H1 (cell line): ENCODE measurements around the gene SFMBT2. TPM values are rescaled to one million over a fixed set of nuclear protein-coding genes. Genes with fewer than 3 reads are reported as not detected.

Experiments
- CTCF ChIA-PET: fragments of 300-600 bp; sonication (Branson Sonifier 250); formaldehyde crosslinking; loops from one replicate; lab custom pipeline; 2021; ENCODE audit not compliant: partially characterized antibody; lab: Charles Lee
- POLR2A ChIA-PET: fragments of 300-600 bp; sonication (Branson Sonifier 250); formaldehyde crosslinking; loops from one replicate; lab custom pipeline; 2021; ENCODE audit warnings: inconsistent platforms; ENCODE audit not compliant: partially characterized antibody; lab: Charles Lee
- DNase-seq, 2 experiments: peaks; one replicate each; pipeline versions ENCODE4 v3.0.0 to v3.0.0-alpha.2; 2010 to 2022; ENCODE audit warnings: low spot score in 2 of 2, low read depth in 1 of 2, mixed read lengths in 1 of 2
- FAIRE-seq: peaks from 2 replicates; lab custom pipeline; 2011; peaks lifted over from hg19 to GRCh38; lab: Jason Lieb, UNC
- H2AFZ ChIP-seq: 2 replicates; pipeline ENCODE4 v1.8.1; 2012; ENCODE audit warnings: low read length, inconsistent platforms
- H2AK5ac ChIP-seq: 2 replicates; pipeline ENCODE4 v1.6.1; 2013; ENCODE audit warnings: low read depth, low read length
- H2BK120ac ChIP-seq: replicated peaks from 2 replicates; pipeline ENCODE3; 2013; ENCODE audit warnings: low read depth, low read length, inconsistent platforms
- H2BK12ac ChIP-seq: 2 replicates; pipeline ENCODE4 v1.6.1; 2013; ENCODE audit warnings: low read depth, low read length
- H2BK15ac ChIP-seq: 2 replicates; pipeline ENCODE4 v1.6.1; 2013; ENCODE audit warnings: low read length
- H2BK20ac ChIP-seq: 2 replicates; pipeline ENCODE4 v1.6.1; 2013; ENCODE audit warnings: low read length
- H2BK5ac ChIP-seq: 2 replicates; pipeline ENCODE4 v1.6.1; 2013; ENCODE audit warnings: low read depth, low read length
- H3K14ac ChIP-seq: 2 replicates; pipeline ENCODE4 v1.6.1; 2013; ENCODE audit warnings: inconsistent platforms; ENCODE audit not compliant: insufficient read length
- H3K18ac ChIP-seq: 2 replicates; pipeline ENCODE4 v1.6.1; 2013; ENCODE audit warnings: low read length; ENCODE audit errors: extremely low read depth
- H3K23ac ChIP-seq: 2 replicates; pipeline ENCODE4 v1.6.1; 2013; ENCODE audit warnings: inconsistent platforms; ENCODE audit not compliant: insufficient read length
- H3K23me2 ChIP-seq: 2 replicates; pipeline ENCODE4 v1.6.1; 2013; ENCODE audit warnings: low read depth, low read length
- H3K27ac ChIP-seq: 2 replicates; pipeline ENCODE4 v1.6.1; 2011; ENCODE audit warnings: low read depth, low read length, inconsistent platforms
- H3K27me3 ChIP-seq, 4 experiments: replicated peaks in 1 of 4; 1 replicate in 1 of 4; 2 replicates in 3 of 4; pipeline versions ENCODE4 v1.6.1 to v1.8.1; 2011 to 2013; ENCODE audit warnings: low read length in 3 of 4, mild to moderate bottlenecking in 3 of 4, inconsistent platforms in 2 of 4, mixed read lengths in 2 of 4, moderate library complexity in 1 of 4; ENCODE audit not compliant: control insufficient read depth in 3 of 4, insufficient read depth in 3 of 4; ENCODE audit errors: extremely low read depth in 1 of 4
- H3K36me3 ChIP-seq, 4 experiments: 2 replicates each; pipeline versions ENCODE4 v1.6.1 to v1.8.1; 2011 to 2013; ENCODE audit warnings: mild to moderate bottlenecking in 4 of 4, low read length in 3 of 4, moderate library complexity in 2 of 4, control low read depth in 1 of 4, inconsistent platforms in 1 of 4; ENCODE audit not compliant: insufficient read depth in 4 of 4, control insufficient read depth in 2 of 4
- H3K4ac ChIP-seq: replicated peaks from 2 replicates; pipeline ENCODE3; 2013; ENCODE audit warnings: low read length, low read depth, mixed read lengths, inconsistent platforms; ENCODE audit not compliant: insufficient read length
- H3K4me1 ChIP-seq, 4 experiments: replicated peaks in 1 of 4; 1 replicate in 1 of 4; 2 replicates in 3 of 4; pipeline versions ENCODE4 v1.6.1 to v1.8.1; 2011 to 2013; ENCODE audit warnings: low read length in 3 of 4, inconsistent platforms in 2 of 4, mixed read lengths in 1 of 4; ENCODE audit not compliant: insufficient read depth in 4 of 4, control insufficient read depth in 3 of 4
- H3K4me2 ChIP-seq, 2 experiments: 2 replicates each; pipeline versions ENCODE4 v1.6.1 to v1.8.1; 2011 to 2013; ENCODE audit warnings: low read depth in 2 of 2, low read length in 2 of 2, control low read depth in 1 of 2, inconsistent platforms in 1 of 2, mild to moderate bottlenecking in 1 of 2; ENCODE audit not compliant: insufficient read depth in 1 of 2
- H3K4me3 ChIP-seq, 4 experiments: fragments of 200-600, 300-600 bp in 1 of 4; sonication (generic), shearing (Covaris generic), sonication (Bioruptor Twin) in 1 of 4; 2 replicates each; pipeline versions ENCODE4 v1.5.1 to v1.8.1; 2011 to 2016; ENCODE audit warnings: low read length in 4 of 4, low read depth in 3 of 4, control low read depth in 2 of 4, inconsistent platforms in 2 of 4, mild to moderate bottlenecking in 2 of 4, mixed read lengths in 1 of 4, moderate library complexity in 1 of 4; ENCODE audit not compliant: insufficient read depth in 2 of 4; ENCODE audit errors: extremely low read depth in 1 of 4
- H3K56ac ChIP-seq: replicated peaks from 2 replicates; pipeline ENCODE3; 2013; ENCODE audit warnings: low read depth, mild to moderate bottlenecking, mixed read lengths, low read length, inconsistent platforms; ENCODE audit not compliant: insufficient read length
- H3K79me1 ChIP-seq: 2 replicates; pipeline ENCODE4 v1.6.1; 2013; ENCODE audit warnings: low read depth, low read length, control low read depth
- H3K79me2 ChIP-seq, 2 experiments: 2 replicates each; pipeline versions ENCODE4 v1.6.1 to v1.8.1; 2012 to 2013; ENCODE audit warnings: low read length in 2 of 2, mild to moderate bottlenecking in 2 of 2, inconsistent platforms in 1 of 2; ENCODE audit not compliant: insufficient read depth in 2 of 2, control insufficient read depth in 1 of 2
- H3K9ac ChIP-seq, 4 experiments: replicated peaks in 1 of 4; 1 replicate in 1 of 4; 2 replicates in 3 of 4; pipeline versions ENCODE4 v1.6.1 to v1.8.1; 2011 to 2013; ENCODE audit warnings: low read depth in 3 of 4, low read length in 3 of 4, control low read depth in 2 of 4, mild to moderate bottlenecking in 2 of 4, moderate library complexity in 2 of 4, inconsistent platforms in 1 of 4; ENCODE audit errors: extremely low read depth in 1 of 4
- H3K9me3 ChIP-seq, 2 experiments: 2 replicates each; pipeline versions ENCODE4 v1.6.1 to v1.8.1; 2012 to 2013; ENCODE audit warnings: mild to moderate bottlenecking in 2 of 2, moderate library complexity in 2 of 2, control low read depth in 1 of 2, inconsistent platforms in 1 of 2, low read depth in 1 of 2, low read length in 1 of 2, mixed read lengths in 1 of 2; ENCODE audit not compliant: insufficient read depth in 2 of 2
- H4K20me1 ChIP-seq, 2 experiments: replicated peaks in 1 of 2; 2 replicates each; pipeline versions ENCODE3 to v1.8.1; 2011 to 2013; ENCODE audit warnings: inconsistent platforms in 2 of 2, low read length in 2 of 2, mild to moderate bottlenecking in 1 of 2; ENCODE audit not compliant: insufficient read depth in 2 of 2, control insufficient read depth in 1 of 2
- H4K5ac ChIP-seq: 2 replicates; pipeline ENCODE4 v1.6.1; 2013; ENCODE audit warnings: low read length, low read depth, mixed read lengths, inconsistent platforms; ENCODE audit not compliant: insufficient read length
- H4K8ac ChIP-seq: 2 replicates; pipeline ENCODE4 v1.8.0; 2013; ENCODE audit warnings: mild to moderate bottlenecking, moderate library complexity, low read length, inconsistent platforms; ENCODE audit not compliant: insufficient read depth; ENCODE audit errors: extremely low read depth
- H4K91ac ChIP-seq: replicated peaks from 2 replicates; pipeline ENCODE3; 2013; ENCODE audit warnings: low read length, mixed read lengths, inconsistent platforms; ENCODE audit not compliant: insufficient read length
- BCL11A ChIP-seq, 2 experiments: IDR thresholded peaks; one replicate each; pipeline ENCODE4 v1.6.1; 2011; ENCODE audit warnings: low read depth in 2 of 2, low read length in 2 of 2, mild to moderate bottlenecking in 2 of 2
- FOSL1 ChIP-seq: IDR thresholded peaks from 2 replicates; pipeline ENCODE4 v1.6.1; 2011; ENCODE audit warnings: mild to moderate bottlenecking, low read depth, low read length, moderate library complexity; ENCODE audit not compliant: insufficient read depth
- MAX ChIP-seq: IDR thresholded peaks from 2 replicates; pipeline ENCODE4 v1.6.1; 2012; ENCODE audit warnings: inconsistent platforms
- SIN3A ChIP-seq, 2 experiments: IDR thresholded peaks in 1 of 2; conservative IDR thresholded peaks in 1 of 2; 2 replicates each; pipeline ENCODE4 v1.6.1; 2011 to 2012; ENCODE audit warnings: low read length in 2 of 2, improper control_type of control experiment in 1 of 2, low read depth in 1 of 2, mild to moderate bottlenecking in 1 of 2
- WGBS, 2 experiments: shearing (Covaris generic) in 1 of 2; methylation state at CpG; one replicate each; pipeline versions ENCODE4 v1.1.6 to v1.1.7; 2013 to 2015; ENCODE audit warnings: low lambda C conversion rate in 2 of 2, mixed read lengths in 2 of 2, inconsistent platforms in 1 of 2, low coverage in 1 of 2, missing lambda C conversion rate in 1 of 2; ENCODE audit not compliant: insufficient replicate concordance in 2 of 2, insufficient coverage in 1 of 2, insufficient read length in 1 of 2; ENCODE audit errors: extremely low coverage in 1 of 2, missing lambda C conversion rate in 1 of 2; 5-methylcytosine and 5-hydroxymethylcytosine counted together
- polyA plus RNA-seq, 7 experiments: library from polyadenylated mRNA; depleted of rRNA in 3 of 7; stranded (reverse) in 5 of 7; unstranded in 2 of 7; fragments of >200 nt in 5 of 7; fragments of 200-250 nt in 2 of 7; gene quantifications; 1 replicate in 5 of 7; 2 replicates in 1 of 7; 4 replicates in 1 of 7; pipeline versions ENCODE4 v1.2.1 to v1.2.3, GENCODE V29; 2011 to 2013; ENCODE audit warnings: missing spikeins in 2 of 7, mixed read lengths in 2 of 7
- total RNA-seq: library from RNA; stranded (reverse); fragmentation: NEBNext Ultra II Directional; extraction: Animal tissue kit (Norgen Biotek cat#: 25700); gene quantifications from 2 replicates; pipeline ENCODE4 v1.2.1, GENCODE V29; 2021

The SFMBT2 gene
- total and polyA plus RNA-seq, 2 of the 8 experiments (the other 6 are each of a cell fraction or from before 2014, with no cell fraction given), result 2.9 to 11.0 TPM

GRCh38 chr10:7165500-7166177 lies 245.2 kb downstream of the SFMBT2 start:
- WGBS, 2 experiments, result 83% methylated on average over 4 of the region's 4 CpGs; no CpG with 5 or more reads in 1 of the 2 experiments
- no peak overlapping the region for H3K4me3 ChIP-seq
- H2BK15ac ChIP-seq, result no peak overlapping the region
- H2AFZ ChIP-seq, result no peak overlapping the region
- no peak overlapping the region for H3K56ac ChIP-seq
- no peak overlapping the region for H2BK5ac ChIP-seq
- H2BK20ac ChIP-seq, result no peak overlapping the region
- POLR2A ChIA-PET, result no interaction called here
- no peak overlapping the region for H4K91ac ChIP-seq
- no peaks in the 10 kb centered on the region for H3K4me1 ChIP-seq
- no peak for DNase-seq
- no peak overlapping the region for H3K23ac ChIP-seq
- H4K5ac ChIP-seq, result no peak overlapping the region
- peaks cover 0 to 2% of the 10 kb centered on the region in 2 experiments for H4K20me1 ChIP-seq
- H3K79me2 ChIP-seq, result no peaks in the 10 kb centered on the region
- CTCF ChIA-PET, result interaction anchor here (0.5 to 1.6 kb wide), 5 partner anchors 13 to 402 kb away, joined by 3 to 4 read pairs (median 3); no protein-coding TSS in a partner anchor
- H3K79me1 ChIP-seq, result no peaks in the 10 kb centered on the region
- H3K4ac ChIP-seq, result no peak overlapping the region
- H3K18ac ChIP-seq, result no peak overlapping the region
- H3K27me3 ChIP-seq, result no peaks in the 10 kb centered on the region
- H3K36me3 ChIP-seq, result peaks cover 0 to 4% (median 2%) of the 10 kb centered on the region in 4 experiments; a peak in 4 of 8 replicates
- no peak overlapping the region for H2AK5ac ChIP-seq
- H3K23me2 ChIP-seq, result no peaks in the 10 kb centered on the region
- FAIRE-seq, result no peak
- no peak overlapping the region for H3K9ac ChIP-seq
- H2BK12ac ChIP-seq, result no peak overlapping the region
- H2BK120ac ChIP-seq, result no peak overlapping the region
- no peak overlapping the region for H3K14ac ChIP-seq
- no peak overlapping the region for H3K4me2 ChIP-seq
- no peaks in the 10 kb centered on the region for H3K9me3 ChIP-seq
- no peak overlapping the region for H4K8ac ChIP-seq
- H3K27ac ChIP-seq, result no peak overlapping the region
- TF ChIP-seq BCL11A (IDR thresholded peaks at IDR 0.05; ENCODE audit: low read depth in 2 of 2, low read length in 2 of 2) (no peak), MAX (no peak), FOSL1 (no peak), SIN3A (conservative IDR thresholded peaks at IDR 0.05 in 1 of 2, IDR thresholded peaks at IDR 0.05 in 1 of 2; ENCODE audit: low read depth in 1 of 2, low read length in 2 of 2) (no peak)
